Stimulated activated CD4-positive, alpha-beta T cell treated with anti-CD3 and anti-CD28 coated beads, Interleukin-15, amount 100 ng/mL, for 48 hours (primary cell): ENCODE data around the gene FAM193B.

Experiments
- DNase-seq, 2 donors: peaks; one replicate each; pipeline ENCODE4 v3.0.0-alpha.2; 2020; ENCODE audit warnings: low read depth in 2 of 2

FAM193B gene

GRCh38 chr5:177554474-177555111, at the start of gene FAM193B:
FAM193B (minus strand) TSS chr5:177554563; CDS start chr5:177554458, 105 bp downstream.
- peak; percentile 93 for DNase-seq

- DNase-seq: no peak
Observed at GRCh38 chr5:177604116-177604521, 49.8 kb upstream of the FAM193B start.

- DNase-seq: no peak
Observed at GRCh38 chr5:177603631-177604030, 49.3 kb upstream of the FAM193B start.

DNA sequence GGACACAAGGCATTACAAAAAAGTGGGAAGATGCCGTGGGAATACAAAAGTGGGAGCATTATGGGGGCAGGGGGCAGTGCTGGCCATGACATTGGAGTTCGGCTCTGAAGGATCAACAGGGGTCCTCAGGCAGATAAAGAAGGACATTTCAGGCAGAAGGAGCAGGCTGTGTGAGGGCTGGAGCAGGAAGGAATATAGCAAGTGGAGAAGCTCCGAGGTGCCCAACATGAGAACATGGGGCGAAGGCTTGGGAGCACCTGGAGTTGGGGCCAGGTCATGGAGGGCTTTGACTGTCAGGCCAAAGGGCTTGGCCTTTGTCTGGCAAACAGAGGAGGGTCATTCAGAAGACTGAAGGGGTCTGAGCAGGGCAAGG, 48.1 kb upstream of the FAM193B start:
- DNase-seq: no peak

GRCh38 chr5:177601577-177602457, 47.5 kb upstream of the FAM193B start:
- DNase-seq: no peak

DNA sequence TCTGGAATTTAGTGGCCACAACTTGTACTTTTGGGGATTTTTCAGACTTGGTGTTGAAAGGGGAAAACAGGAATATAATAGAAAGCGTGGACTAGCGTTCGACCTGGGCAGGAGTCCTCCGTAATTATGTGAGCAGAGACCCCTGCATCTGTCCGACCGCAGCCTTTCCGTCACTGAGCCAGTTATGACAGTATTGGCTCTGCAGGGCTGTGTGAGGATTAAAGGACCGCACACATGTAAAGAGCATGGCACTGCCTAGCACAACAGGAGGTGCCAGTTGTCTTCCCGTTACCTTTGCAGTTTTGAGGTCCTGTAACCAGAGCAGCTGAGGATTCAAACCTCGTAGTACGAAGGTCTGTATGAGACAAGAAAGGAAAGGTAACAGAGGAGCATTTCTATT, 46.8 kb upstream of the FAM193B start:
- DNase-seq: no peak

- no peak for DNase-seq
Observed at GRCh38 chr5:177600508-177601018, 46.2 kb upstream of the FAM193B start.

GRCh38 chr5:177599731-177600507, 45.6 kb upstream of the FAM193B start, which contains the start of gene B4GALT7:
B4GALT7 (plus strand) TSS chr5:177600132; CDS start chr5:177600211, 79 bp downstream.
- peak; percentile 68 to 85 for DNase-seq

GRCh38 chr5:177598477-177598876, 44.1 kb upstream of the FAM193B start:
- no peak for DNase-seq

GRCh38 chr5:177596775-177597238, 42.4 kb upstream of the FAM193B start:
- DNase-seq: no peak

GRCh38 chr5:177595991-177596774, 41.8 kb upstream of the FAM193B start:
- no peak for DNase-seq

DNA sequence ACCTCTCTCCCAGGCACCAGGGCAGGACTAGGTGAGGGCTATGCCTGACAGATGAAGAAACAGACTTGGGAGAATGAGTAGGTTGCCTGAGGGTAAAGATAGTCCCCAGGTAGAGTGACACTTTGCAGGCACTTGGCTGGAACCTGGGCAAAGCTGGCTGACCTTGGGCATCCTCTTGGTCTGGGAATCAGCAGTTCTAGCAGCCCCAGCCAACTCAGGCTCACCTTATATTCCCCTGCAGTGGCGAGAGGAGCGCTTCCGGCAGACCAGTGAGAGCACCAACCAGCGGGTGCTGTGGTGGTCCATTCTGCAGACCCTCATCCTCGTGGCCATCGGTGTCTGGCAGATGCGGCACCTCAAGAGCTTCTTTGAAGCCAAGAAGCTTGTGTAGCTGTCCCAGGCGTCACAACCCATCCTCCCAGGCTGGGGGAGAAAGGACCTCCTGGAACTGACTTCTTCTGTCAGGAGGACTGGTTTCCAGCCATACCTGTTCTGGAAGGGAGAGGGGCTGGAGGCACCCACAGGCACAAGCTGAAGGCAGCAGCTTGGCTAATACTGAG, 40.7 kb upstream of the FAM193B start:
- DNase-seq: no peak

DNA sequence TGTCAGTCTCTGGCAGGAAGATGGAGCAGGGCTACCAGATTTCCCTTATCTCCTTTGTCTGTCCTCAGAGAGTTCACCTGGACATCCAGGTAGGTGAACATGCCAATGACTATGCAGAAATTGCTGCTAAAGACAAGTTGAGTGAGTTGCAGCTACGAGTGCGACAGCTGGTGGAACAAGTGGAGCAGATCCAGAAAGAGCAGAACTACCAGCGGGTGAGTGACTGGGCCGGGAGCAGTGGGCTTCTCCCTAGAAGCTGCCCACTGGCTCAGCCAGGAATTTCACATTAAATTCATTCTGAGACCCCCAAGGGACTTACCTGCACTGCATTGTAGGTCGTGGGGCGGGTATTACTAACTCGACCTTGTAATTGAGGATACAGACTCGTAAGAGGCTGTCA, 39.7 kb upstream of the FAM193B start:
- DNase-seq: no peak

GRCh38 chr5:177593511-177593910, 39.1 kb upstream of the FAM193B start:
- DNase-seq: no peak

DNA sequence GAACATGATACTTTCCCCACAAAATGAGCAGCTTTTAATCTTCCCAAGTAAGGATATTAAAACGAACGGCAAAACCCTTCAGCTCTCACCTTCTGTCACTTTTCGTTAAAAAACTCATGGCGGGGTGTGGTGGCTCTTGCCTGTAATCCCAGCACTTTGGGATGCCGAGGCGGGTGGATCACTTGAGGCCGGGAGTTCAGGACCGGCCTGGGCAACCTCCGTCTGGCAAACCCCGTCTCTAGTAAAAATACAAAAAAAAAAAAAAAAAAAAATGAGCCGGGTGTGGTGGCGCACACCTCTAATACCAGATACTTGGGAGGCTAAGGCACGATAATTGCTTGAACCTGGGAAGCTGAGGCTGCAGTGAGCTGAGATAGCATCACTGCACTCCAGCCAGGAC, 38.5 kb upstream of the FAM193B start:
- DNase-seq: no peak

DNA sequence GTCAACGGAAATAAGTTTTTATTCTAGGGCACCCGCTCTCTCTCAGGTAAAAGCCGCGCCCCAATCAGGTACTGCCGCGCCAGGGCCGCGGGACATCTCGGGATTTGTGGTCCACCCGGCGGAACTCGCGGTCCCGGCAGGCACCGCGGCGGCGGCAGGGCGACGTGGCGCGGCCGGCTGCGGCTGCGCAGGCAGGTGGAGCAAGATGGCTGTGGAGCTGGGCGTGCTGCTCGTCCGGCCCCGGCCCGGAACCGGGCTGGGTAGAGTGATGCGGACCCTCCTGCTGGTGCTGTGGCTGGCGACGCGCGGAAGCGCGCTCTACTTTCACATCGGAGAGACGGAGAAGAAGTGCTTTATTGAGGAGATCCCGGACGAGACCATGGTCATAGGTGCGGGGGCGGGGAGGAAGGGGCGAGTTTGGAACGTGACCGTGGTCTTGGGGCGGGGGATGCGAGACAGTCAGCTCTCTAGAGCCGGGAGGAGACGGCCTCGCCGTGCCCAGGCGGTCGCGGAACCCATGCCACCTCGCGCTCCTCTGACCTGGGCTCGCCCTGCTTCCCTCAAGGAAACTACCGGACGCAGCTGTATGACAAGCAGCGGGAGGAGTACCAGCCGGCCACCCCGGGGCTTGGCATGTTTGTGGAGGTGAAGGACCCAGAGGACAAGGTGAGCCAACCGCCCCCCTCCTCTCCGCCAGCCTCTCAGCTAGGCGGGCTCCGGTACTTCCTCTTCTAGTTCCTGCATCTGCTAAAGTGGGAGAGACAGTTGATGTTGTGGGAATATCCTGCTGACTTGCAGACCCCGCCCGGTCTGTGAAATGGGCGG, 37.9 kb upstream of the FAM193B start, which contains the start of gene TMED9:
TSS of gene TMED9 (plus strand) at position 194 of the 825 bp plus-strand sequence. CDS start at position 206, 12 bp downstream.
- peak; percentile 80 to 86 for DNase-seq

GRCh38 chr5:177591690-177592009, 37.3 kb upstream of the FAM193B start:
- DNase-seq: no peak

- DNase-seq: no peak
Observed at GRCh38 chr5:177590406-177590805, 36.0 kb upstream of the FAM193B start.

GRCh38 chr5:177588413-177588909, 34.1 kb upstream of the FAM193B start:
- no peak for DNase-seq

DNA sequence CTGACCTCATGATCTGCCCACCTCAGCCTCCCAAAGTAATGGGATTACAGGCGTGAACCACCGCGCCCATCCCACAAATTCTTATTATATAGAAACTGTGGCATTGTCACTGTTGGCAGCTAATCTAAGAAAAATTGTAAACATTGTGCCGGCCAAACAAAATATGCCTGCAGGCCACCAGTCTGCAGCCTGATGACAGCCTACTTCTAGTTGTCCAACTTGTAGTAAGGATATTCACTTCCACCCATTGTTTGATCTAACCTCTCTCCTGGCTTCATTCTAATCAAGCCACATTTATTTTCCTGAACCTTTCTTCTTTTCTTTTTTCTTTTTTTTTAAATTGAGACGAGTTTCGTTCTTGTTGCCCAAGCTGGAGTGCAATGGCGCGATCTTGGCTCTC, 24.0 kb upstream of the FAM193B start:
- no peak for DNase-seq
